Large intestine (tissue), 3 donors: ENCODE measurements around the gene ME3. TPM values are rescaled to one million over a fixed set of nuclear protein-coding genes. Genes with fewer than 3 reads are reported as not detected.

Experiments used
- DNase-seq, 2 donors: peaks; one replicate each; pipeline versions ENCODE4 v3.0.0 to v3.0.0-alpha.2; 2013
- H3K27ac ChIP-seq: one replicate; pipeline ENCODE4 v1.5.1; 2013; ENCODE audit warnings: low read length
- H3K27me3 ChIP-seq: 2 replicates; pipeline ENCODE4 v1.6.1; 2013; ENCODE audit warnings: low read length; ENCODE audit not compliant: control insufficient read depth, insufficient read depth
- H3K36me3 ChIP-seq: 2 replicates; pipeline ENCODE4 v1.6.1; 2013; ENCODE audit warnings: low read length; ENCODE audit not compliant: control insufficient read depth, insufficient read depth
- H3K4me1 ChIP-seq: one replicate; pipeline ENCODE4 v1.6.1; 2013; ENCODE audit warnings: low read length; ENCODE audit not compliant: control insufficient read depth, insufficient read depth
- H3K4me3 ChIP-seq: one replicate; pipeline ENCODE4 v1.5.1; 2013; ENCODE audit warnings: low read length
- H3K9me3 ChIP-seq: one replicate; pipeline ENCODE4 v1.6.1; 2013; ENCODE audit warnings: mild to moderate bottlenecking, low read depth, low read length, moderate library complexity; ENCODE audit not compliant: control insufficient read depth
- WGBS: methylation state at CpG from one replicate; pipeline ENCODE4 v1.1.5; 2013; ENCODE audit warnings: low lambda C conversion rate; ENCODE audit not compliant: insufficient coverage; 5-methylcytosine and 5-hydroxymethylcytosine counted together
- polyA plus RNA-seq: library from polyadenylated mRNA; unstranded; fragments of 120-200 nt; gene quantifications from one replicate; pipeline ENCODE4 v1.2.1, GENCODE V29; 2013

ME3 gene
- polyA plus RNA-seq, 1 donor: 25.0 TPM

GRCh38 chr11:86606270-86606835 is 66.1 kb downstream of the ME3 start:
- H3K27me3 ChIP-seq: no peaks in the 10 kb centered on the region
- H3K4me1 ChIP-seq: peaks cover 7% of the 10 kb centered on the region
- no CpG with 5 or more reads among the region's 3 CpGs for WGBS
- no peak overlapping the region for H3K4me3 ChIP-seq
- H3K9me3 ChIP-seq: no peaks in the 10 kb centered on the region
- no peaks in the 10 kb centered on the region for H3K36me3 ChIP-seq
- H3K27ac ChIP-seq: no peak overlapping the region
- DNase-seq: no peak

- WGBS: 60% methylated on average over 1 of the region's 5 CpGs
- H3K36me3 ChIP-seq: no peaks in the 10 kb centered on the region
- DNase-seq: peak in 1 of 2 donors; percentile 48
- no peak overlapping the region for H3K4me3 ChIP-seq
- H3K27me3 ChIP-seq: no peaks in the 10 kb centered on the region
- no peak overlapping the region for H3K27ac ChIP-seq
- no peaks in the 10 kb centered on the region for H3K9me3 ChIP-seq
- H3K4me1 ChIP-seq: peaks cover 16% of the 10 kb centered on the region
Observed at GRCh38 chr11:86596861-86597586, 75.4 kb downstream of the ME3 start.

- Histone ChIP-seq H3K27ac (peak overlapping the region; percentile 75), H3K9me3 (no peaks in the 10 kb centered on the region), H3K27me3 (no peaks in the 10 kb centered on the region), H3K36me3 (no peaks in the 10 kb centered on the region), H3K4me3 (no peak overlapping the region), H3K4me1 (peaks cover 26% of the 10 kb centered on the region)
- DNase-seq: no peak
- 100% methylated on average over 2 of the region's 2 CpGs for WGBS
Observed at GRCh38 chr11:86595955-86596354, 76.5 kb downstream of the ME3 start.

GRCh38 chr11:86595451-86595850 is 77.0 kb downstream of the ME3 start:
- H3K4me1 ChIP-seq: peaks cover 27% of the 10 kb centered on the region
- DNase-seq: peak in 1 of 2 donors; percentile 92
- no peaks in the 10 kb centered on the region for H3K9me3 ChIP-seq
- no peaks in the 10 kb centered on the region for H3K27me3 ChIP-seq
- no peaks in the 10 kb centered on the region for H3K36me3 ChIP-seq
- peak overlapping the region; percentile 75 for H3K27ac ChIP-seq
- WGBS: no CpG with 5 or more reads among the region's 3 CpGs
- no peak overlapping the region for H3K4me3 ChIP-seq

GRCh38 chr11:86594746-86595145 is 77.7 kb downstream of the ME3 start:
- Histone ChIP-seq H3K4me3 (no peak overlapping the region), H3K27ac (no peak overlapping the region)

GRCh38 chr11:86593833-86594232 is 78.6 kb downstream of the ME3 start:
- no peak for DNase-seq
- Histone ChIP-seq H3K36me3 (no peaks in the 10 kb centered on the region), H3K9me3 (no peaks in the 10 kb centered on the region), H3K4me1 (peaks cover 27% of the 10 kb centered on the region), H3K27me3 (no peaks in the 10 kb centered on the region), H3K4me3 (no peak overlapping the region), H3K27ac (peak overlapping the region; percentile 69)
- WGBS: no CpG with 5 or more reads among the region's 4 CpGs

More at GRCh38 chr11:86594746-86595145, 77.7 kb downstream of the ME3 start:
- no peaks in the 10 kb centered on the region for H3K27me3 ChIP-seq
- H3K36me3 ChIP-seq: no peaks in the 10 kb centered on the region
- H3K9me3 ChIP-seq: no peaks in the 10 kb centered on the region
- DNase-seq: no peak
- peaks cover 27% of the 10 kb centered on the region for H3K4me1 ChIP-seq

- Histone ChIP-seq H3K27me3 (no peaks in the 10 kb centered on the region), H3K4me3 (no peak overlapping the region), H3K36me3 (no peaks in the 10 kb centered on the region), H3K9me3 (no peaks in the 10 kb centered on the region), H3K4me1 (peaks cover 27% of the 10 kb centered on the region), H3K27ac (peak overlapping the region; percentile 82)
- WGBS: no CpG with 5 or more reads among the region's 5 CpGs
- DNase-seq: peak; percentile 98 to 99
Observed at GRCh38 chr11:86592659-86593451, 79.6 kb downstream of the ME3 start.

GRCh38 chr11:86592047-86592591 is 80.3 kb downstream of the ME3 start:
- no CpG with 5 or more reads among the region's 1 CpG for WGBS
- Histone ChIP-seq H3K9me3 (no peaks in the 10 kb centered on the region), H3K27me3 (no peaks in the 10 kb centered on the region), H3K4me3 (no peak overlapping the region), H3K27ac (peak overlapping the region; percentile 82), H3K36me3 (no peaks in the 10 kb centered on the region), H3K4me1 (peaks cover 27% of the 10 kb centered on the region)
- peak in 1 of 2 donors; percentile 37 for DNase-seq

- Histone ChIP-seq H3K27ac (peak overlapping the region; percentile 82), H3K4me1 (peaks cover 23% of the 10 kb centered on the region), H3K9me3 (no peaks in the 10 kb centered on the region), H3K4me3 (no peak overlapping the region), H3K36me3 (no peaks in the 10 kb centered on the region), H3K27me3 (no peaks in the 10 kb centered on the region)
- WGBS: no CpG with 5 or more reads among the region's 4 CpGs
- DNase-seq: no peak
Observed at GRCh38 chr11:86591631-86592030, 80.8 kb downstream of the ME3 start.

- H3K27me3 ChIP-seq: no peaks in the 10 kb centered on the region
- no peak overlapping the region for H3K4me3 ChIP-seq
- no peaks in the 10 kb centered on the region for H3K9me3 ChIP-seq
- 100% methylated on average over 2 of the region's 7 CpGs for WGBS
- no peak overlapping the region for H3K27ac ChIP-seq
- peaks cover 18% of the 10 kb centered on the region for H3K4me1 ChIP-seq
- no peak for DNase-seq
- no peaks in the 10 kb centered on the region for H3K36me3 ChIP-seq
Observed at GRCh38 chr11:86589856-86590589, 82.4 kb downstream of the ME3 start.
